GM23338 (cell line): ENCODE measurements around the gene UTP20. TPM values are rescaled to one million over a fixed set of nuclear protein-coding genes. Genes with fewer than 3 reads are reported as not detected.
"Not testable (repeated sequence)": the region's sequence is repeated elsewhere in the genome, so short reads cannot be mapped to it uniquely, and the experiment has no call there.

ENCODE experiments used
- ATAC-seq: fragments of 200-7000 bp; cut with Tn5 transposase; 3 replicates; pipeline ENCODE4 v1.9.1; 2020
- DNase-seq: peaks from one replicate; pipeline ENCODE4 v3.0.0-alpha.2; 2015; ENCODE audit warnings: low spot score
- H2AFZ ChIP-seq: fragments of 200-600 bp; sonication (generic); 2 replicates; pipeline ENCODE4 v1.8.0; 2016; ENCODE audit warnings: antibody characterized with exemption, mild to moderate bottlenecking, moderate library complexity
- H3F3A ChIP-seq: fragments of 200-600 bp; sonication (generic); replicated peaks from 2 replicates; pipeline ENCODE4 v1.8.0; 2017; ENCODE audit warnings: antibody characterized with exemption, mixed run types, low read depth
- H3K27ac ChIP-seq: fragments of 200-600 bp; sonication (generic); 2 replicates; pipeline ENCODE4 v1.6.1; 2016; ENCODE audit warnings: low read depth
- H3K27me3 ChIP-seq: fragments of 200-600 bp; sonication (generic); 2 replicates; pipeline ENCODE4 v1.8.0; 2016; ENCODE audit warnings: mild to moderate bottlenecking, mixed run types, moderate library complexity; ENCODE audit not compliant: insufficient read depth
- H3K36me3 ChIP-seq: fragments of 200-600 bp; sonication (generic); 2 replicates; pipeline ENCODE4 v1.8.0; 2016; ENCODE audit warnings: mild to moderate bottlenecking; ENCODE audit not compliant: insufficient read depth
- H3K4me1 ChIP-seq: fragments of 200-600 bp; sonication (generic); 2 replicates; pipeline ENCODE4 v1.8.0; 2016; ENCODE audit warnings: mild to moderate bottlenecking, moderate library complexity; ENCODE audit not compliant: insufficient read depth
- H3K4me2 ChIP-seq: fragments of 200-600 bp; sonication (generic); 2 replicates; pipeline ENCODE4 v1.7.1; 2017; ENCODE audit warnings: mixed run types
- H3K4me3 ChIP-seq: fragments of 200-600 bp; sonication (generic); 2 replicates; pipeline ENCODE4 v1.6.1; 2016; ENCODE audit warnings: mixed run types
- H3K79me2 ChIP-seq: fragments of 200-600 bp; sonication (generic); replicated peaks from 2 replicates; pipeline ENCODE4 v1.8.0; 2017; ENCODE audit warnings: mild to moderate bottlenecking; ENCODE audit not compliant: insufficient read depth
- H3K9me2 ChIP-seq: fragments of 200-600 bp; sonication (generic); 2 replicates; pipeline ENCODE4 v1.8.0; 2017; ENCODE audit not compliant: insufficient read depth
- H4K20me1 ChIP-seq: fragments of 200-600 bp; sonication (generic); replicated peaks from 2 replicates; pipeline ENCODE4 v1.8.0; 2017; ENCODE audit warnings: mild to moderate bottlenecking; ENCODE audit not compliant: insufficient read depth
- H3K27ac Mint-ChIP-seq: 2 replicates; pipeline ENCODE4 v1.8.0; 2020; ENCODE audit warnings: inconsistent platforms, mild to moderate bottlenecking, moderate library complexity, mixed read lengths
- H3K27me3 Mint-ChIP-seq: 3 replicates; pipeline ENCODE4 v1.8.0; 2022; ENCODE audit warnings: low read depth, mild to moderate bottlenecking, moderate library complexity, mixed read lengths, inconsistent platforms; ENCODE audit not compliant: insufficient read depth, poor library complexity
- H3K36me3 Mint-ChIP-seq: 3 replicates; pipeline ENCODE4 v1.8.0; 2021; ENCODE audit warnings: low read depth, mild to moderate bottlenecking, inconsistent platforms, moderate library complexity, mixed read lengths
- H3K4me1 Mint-ChIP-seq: 3 replicates; pipeline ENCODE4 v1.8.0; 2020; ENCODE audit warnings: mild to moderate bottlenecking, inconsistent platforms, mixed read lengths
- H3K4me3 Mint-ChIP-seq: 3 replicates; pipeline ENCODE4 v1.8.0; 2021; ENCODE audit warnings: moderate library complexity, mild to moderate bottlenecking, inconsistent platforms, mixed read lengths
- H3K9me3 Mint-ChIP-seq: 3 replicates; pipeline ENCODE4 v1.8.0; 2020; ENCODE audit warnings: moderate library complexity, mild to moderate bottlenecking, inconsistent platforms, mixed read lengths
- CREB1 ChIP-seq: fragments of 250-450 bp; sonication (Bioruptor Pico); IDR thresholded peaks from 2 replicates; pipeline ENCODE4 v1.5.0; 2020; ENCODE audit warnings: low read depth, mild to moderate bottlenecking, moderate library complexity
- EZH2 ChIP-seq: fragments of 200-600 bp; sonication (generic); IDR thresholded peaks from one replicate; pipeline ENCODE4 v1.8.0; 2017; ENCODE audit warnings: antibody characterized with exemption, mild to moderate bottlenecking, low read depth; ENCODE audit not compliant: unreplicated experiment
- EZH2phosphoT487 ChIP-seq: fragments of 200-600 bp; sonication (generic); IDR thresholded peaks from one replicate; pipeline ENCODE4 v1.8.1; 2018; ENCODE audit warnings: antibody characterized with exemption; ENCODE audit not compliant: unreplicated experiment
- JUNB ChIP-seq: IDR thresholded peaks from one replicate; pipeline ENCODE4 v1.6.1; 2016; ENCODE audit warnings: antibody characterized with exemption; ENCODE audit not compliant: unreplicated experiment
- POLR2AphosphoS5 ChIP-seq: IDR thresholded peaks from 2 replicates; pipeline ENCODE4 v1.6.1; 2016; ENCODE audit warnings: antibody characterized with exemption, low read depth
- STAT1 ChIP-seq: IDR thresholded peaks from one replicate; pipeline ENCODE4 v1.6.1; 2016; ENCODE audit warnings: antibody characterized with exemption; ENCODE audit not compliant: unreplicated experiment
- ZNF114 ChIP-seq: fragments of 250-450 bp; sonication (Bioruptor Pico); IDR thresholded peaks from 2 replicates; pipeline ENCODE4 v1.5.0; 2020; ENCODE audit warnings: mild to moderate bottlenecking, moderate library complexity
- ZNF331 ChIP-seq: fragments of 250-450 bp; sonication (Bioruptor Pico); IDR thresholded peaks from 2 replicates; pipeline ENCODE4 v1.5.0; 2020; ENCODE audit warnings: low read depth, mild to moderate bottlenecking, moderate library complexity
- polyA plus RNA-seq: library from polyadenylated mRNA; unstranded; fragments of >200 nt; fragmentation: Nextera tagmentation; extraction: Ambion mirVana; gene quantifications from 2 replicates; pipeline ENCODE4 v1.2.1, GENCODE V29; 2016
- total RNA-seq: library from RNA; depleted of rRNA; stranded (reverse); fragments of >200 nt; shearing (Covaris generic); gene quantifications from 2 replicates; pipeline ENCODE4 v1.2.3, GENCODE V29; 2014
- TF ChIP-seq, protein P1 (sequence below): IDR thresholded peaks from 2 replicates; pipeline ENCODE4 v1.6.1; 2016; ENCODE audit warnings: antibody characterized with exemption
- TF ChIP-seq, protein P2 (sequence below): IDR thresholded peaks from one replicate; pipeline ENCODE4 v1.6.1; 2018; ENCODE audit warnings: antibody characterized with exemption; ENCODE audit not compliant: unreplicated experiment

The UTP20 gene
- total and polyA plus RNA-seq, 2 experiments from 2014 or later = 13.1 to 59.6 TPM

DNA sequence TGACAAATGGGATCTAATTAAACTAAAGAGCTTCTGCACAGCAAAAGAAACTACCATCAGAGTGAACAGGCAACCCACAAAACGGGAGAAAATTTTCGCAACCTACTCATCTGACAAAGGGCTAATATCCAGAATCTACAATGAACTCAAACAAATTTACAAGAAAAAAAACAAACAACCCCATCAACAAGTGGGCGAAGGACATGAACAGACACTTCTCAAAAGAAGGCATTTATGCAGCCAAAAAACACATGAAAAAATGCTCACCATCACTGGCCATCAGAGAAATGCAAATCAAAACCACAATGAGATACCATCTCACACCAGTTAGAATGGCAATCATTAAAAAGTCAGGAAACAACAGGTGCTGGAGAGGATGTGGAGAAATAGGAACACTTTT, 111.3 kb downstream of the UTP20 start:
- not testable (repeated sequence) for H3K27me3 ChIP-seq, H3K4me1 ChIP-seq, H3K27ac Mint-ChIP-seq, H4K20me1 ChIP-seq, H3K9me2 ChIP-seq, H2AFZ ChIP-seq, H3K27ac ChIP-seq, ATAC-seq, H3K4me3 Mint-ChIP-seq, H3K4me3 ChIP-seq, H3K79me2 ChIP-seq, H3K9me3 Mint-ChIP-seq, H3K4me2 ChIP-seq, DNase-seq, H3K27me3 Mint-ChIP-seq, H3F3A ChIP-seq, H3K4me1 Mint-ChIP-seq
- H3K36me3 ChIP-seq = peaks cover 34% of the 10 kb centered on the region
- peaks cover 59% of the 10 kb centered on the region for H3K36me3 Mint-ChIP-seq

DNA sequence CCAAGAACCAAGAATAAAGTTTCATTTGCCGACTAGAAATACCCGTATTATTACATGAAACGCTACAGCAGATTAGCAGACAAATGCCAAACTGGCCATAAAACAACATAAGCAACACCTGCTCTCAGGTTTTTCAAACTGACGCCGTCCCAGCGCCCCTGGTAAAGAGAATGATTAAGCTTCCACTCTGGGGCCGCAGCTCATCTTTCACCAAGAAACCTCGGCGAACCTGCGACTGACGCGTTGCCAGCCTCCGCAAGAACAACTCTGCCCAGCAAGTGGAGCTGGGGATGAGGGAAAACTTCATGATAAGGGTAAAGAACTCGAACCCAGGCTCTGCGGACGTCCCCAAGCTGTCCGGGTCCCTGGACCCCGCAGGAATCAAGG, 127.1 kb downstream of the UTP20 start:
- DNase-seq (peak; percentile 52), ATAC-seq (peak; percentile 22)
- H3K27ac Mint-ChIP-seq = peak overlapping the region; percentile 96
- Histone ChIP-seq H4K20me1 (peaks cover 18% of the 10 kb centered on the region), H3F3A (no peaks in the 10 kb centered on the region), H2AFZ (peak overlapping the region; percentile 94), H3K27me3 (no peaks in the 10 kb centered on the region), H3K4me3 (peak overlapping the region; percentile 97), H3K4me1 (peaks cover 6% of the 10 kb centered on the region; the same call in 1 of the 2 replicates), H3K79me2 (peaks cover 53% of the 10 kb centered on the region), H3K9me2 (no peaks in the 10 kb centered on the region), H3K36me3 (no peaks in the 10 kb centered on the region), H3K4me2 (peak overlapping the region; percentile 91), H3K27ac (peak overlapping the region; percentile 88)
- peaks cover 6% of the 10 kb centered on the region for H3K27me3 Mint-ChIP-seq
- no peaks in the 10 kb centered on the region; the same call in 2 of the 3 replicates for H3K36me3 Mint-ChIP-seq
- peak overlapping the region; percentile 96 for H3K4me3 Mint-ChIP-seq
- peaks cover 6% of the 10 kb centered on the region; the same call in 1 of the 3 replicates for H3K4me1 Mint-ChIP-seq
- H3K9me3 Mint-ChIP-seq = no peaks in the 10 kb centered on the region; the same call in 2 of the 3 replicates
- TF ChIP-seq ZNF114 (no peak), STAT1 (no peak)

DNA sequence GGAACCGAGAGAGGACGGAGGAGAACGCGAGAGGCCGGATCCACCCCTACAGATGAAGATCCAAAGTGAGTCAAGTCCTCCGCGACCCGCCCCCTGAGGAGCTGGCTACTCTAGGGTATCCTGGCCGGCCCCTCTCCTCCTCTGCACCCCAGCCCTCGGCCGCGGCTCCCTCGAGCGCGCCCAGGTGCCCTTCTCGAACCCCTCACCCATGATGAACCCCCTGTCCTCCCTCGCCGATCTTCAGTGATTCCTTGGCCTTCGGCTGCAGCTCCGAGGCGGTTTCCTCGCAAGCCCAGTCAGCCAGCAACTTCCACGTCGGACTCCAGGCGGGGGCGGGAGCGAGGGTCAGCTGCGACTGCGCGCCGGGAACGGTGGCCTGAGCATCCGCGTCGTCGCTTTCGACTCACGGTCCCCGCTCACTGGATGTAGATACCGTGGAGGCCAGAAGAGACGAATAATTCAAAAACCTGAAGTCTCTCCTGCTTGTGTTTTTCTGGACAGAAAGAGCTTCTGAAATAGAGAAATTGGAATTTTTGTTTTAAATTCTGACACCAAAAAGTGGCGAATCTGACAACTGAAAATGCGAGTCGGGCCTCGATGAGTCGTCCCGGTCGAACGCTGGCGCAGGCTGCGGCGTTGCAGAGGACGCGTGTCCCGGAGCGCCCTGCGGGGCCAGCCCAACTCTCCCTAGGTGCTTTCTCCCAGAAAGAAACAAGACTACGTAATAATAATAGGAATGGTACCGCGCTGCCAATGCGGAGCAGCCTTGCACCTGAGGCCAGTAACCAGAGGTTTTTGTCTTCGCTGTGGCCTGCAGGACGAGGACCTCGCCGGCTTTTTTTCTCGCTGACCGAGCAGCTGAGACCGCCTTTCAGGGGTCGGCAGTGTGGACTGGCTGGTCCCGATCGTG, 127.8 kb downstream of the UTP20 start, which contains the start of gene ARL1:
ARL1 (minus strand) TSS at position 337 of the 910 bp plus-strand sequence; CDS start at position 210, 127 bp downstream.
- peak within 1 kb of the TSS; percentile 91 for H3K4me2 ChIP-seq
- peak within 1 kb of the TSS; percentile 88 for H3K27ac ChIP-seq
- no peaks in the 10 kb centered on the region for H3K9me2 ChIP-seq
- H3K36me3 Mint-ChIP-seq = no peaks in the 10 kb centered on the region; the same call in 2 of the 3 replicates
- H3K4me3 Mint-ChIP-seq = peak within 1 kb of the TSS; percentile 96
- H3K27me3 Mint-ChIP-seq = peaks cover 6% of the 10 kb centered on the region
- H3F3A ChIP-seq = no peaks in the 10 kb centered on the region
- no peaks in the 10 kb centered on the region for H3K27me3 ChIP-seq
- no peaks in the 10 kb centered on the region; the same call in 2 of the 3 replicates for H3K9me3 Mint-ChIP-seq
- peak within 1 kb of the TSS; percentile 97 for H3K4me3 ChIP-seq
- peaks cover 47% of the 10 kb centered on the region for H3K79me2 ChIP-seq
- H3K4me1 Mint-ChIP-seq = peaks cover 6% of the 10 kb centered on the region; the same call in 1 of the 3 replicates
- DNase-seq = peak; percentile 85
- H3K27ac Mint-ChIP-seq = peak within 1 kb of the TSS; percentile 96
- peak within 1 kb of the TSS; percentile 94 for H2AFZ ChIP-seq
- no peaks in the 10 kb centered on the region for H3K36me3 ChIP-seq
- peak; percentile 87 for ATAC-seq
- H3K4me1 ChIP-seq = peaks cover 6% of the 10 kb centered on the region; the same call in 1 of the 2 replicates
- peaks cover 18% of the 10 kb centered on the region for H4K20me1 ChIP-seq
- no peak for TF ChIP-seq ZNF331 (CRISPR knock-in tag)
- TF ChIP-seq JUNB = no peak
- no peak for TF ChIP-seq EZH2
- TF ChIP-seq CREB1 (CRISPR knock-in tag) = peak; percentile 85
- no peak for TF ChIP-seq EZH2phosphoT487
- peak; percentile 86 for TF ChIP-seq POLR2AphosphoS5
- TF ChIP-seq, protein P1, sequence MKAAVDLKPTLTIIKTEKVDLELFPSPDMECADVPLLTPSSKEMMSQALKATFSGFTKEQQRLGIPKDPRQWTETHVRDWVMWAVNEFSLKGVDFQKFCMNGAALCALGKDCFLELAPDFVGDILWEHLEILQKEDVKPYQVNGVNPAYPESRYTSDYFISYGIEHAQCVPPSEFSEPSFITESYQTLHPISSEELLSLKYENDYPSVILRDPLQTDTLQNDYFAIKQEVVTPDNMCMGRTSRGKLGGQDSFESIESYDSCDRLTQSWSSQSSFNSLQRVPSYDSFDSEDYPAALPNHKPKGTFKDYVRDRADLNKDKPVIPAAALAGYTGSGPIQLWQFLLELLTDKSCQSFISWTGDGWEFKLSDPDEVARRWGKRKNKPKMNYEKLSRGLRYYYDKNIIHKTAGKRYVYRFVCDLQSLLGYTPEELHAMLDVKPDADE = no peak
- no peak for TF ChIP-seq ZNF114
- TF ChIP-seq, protein P2, sequence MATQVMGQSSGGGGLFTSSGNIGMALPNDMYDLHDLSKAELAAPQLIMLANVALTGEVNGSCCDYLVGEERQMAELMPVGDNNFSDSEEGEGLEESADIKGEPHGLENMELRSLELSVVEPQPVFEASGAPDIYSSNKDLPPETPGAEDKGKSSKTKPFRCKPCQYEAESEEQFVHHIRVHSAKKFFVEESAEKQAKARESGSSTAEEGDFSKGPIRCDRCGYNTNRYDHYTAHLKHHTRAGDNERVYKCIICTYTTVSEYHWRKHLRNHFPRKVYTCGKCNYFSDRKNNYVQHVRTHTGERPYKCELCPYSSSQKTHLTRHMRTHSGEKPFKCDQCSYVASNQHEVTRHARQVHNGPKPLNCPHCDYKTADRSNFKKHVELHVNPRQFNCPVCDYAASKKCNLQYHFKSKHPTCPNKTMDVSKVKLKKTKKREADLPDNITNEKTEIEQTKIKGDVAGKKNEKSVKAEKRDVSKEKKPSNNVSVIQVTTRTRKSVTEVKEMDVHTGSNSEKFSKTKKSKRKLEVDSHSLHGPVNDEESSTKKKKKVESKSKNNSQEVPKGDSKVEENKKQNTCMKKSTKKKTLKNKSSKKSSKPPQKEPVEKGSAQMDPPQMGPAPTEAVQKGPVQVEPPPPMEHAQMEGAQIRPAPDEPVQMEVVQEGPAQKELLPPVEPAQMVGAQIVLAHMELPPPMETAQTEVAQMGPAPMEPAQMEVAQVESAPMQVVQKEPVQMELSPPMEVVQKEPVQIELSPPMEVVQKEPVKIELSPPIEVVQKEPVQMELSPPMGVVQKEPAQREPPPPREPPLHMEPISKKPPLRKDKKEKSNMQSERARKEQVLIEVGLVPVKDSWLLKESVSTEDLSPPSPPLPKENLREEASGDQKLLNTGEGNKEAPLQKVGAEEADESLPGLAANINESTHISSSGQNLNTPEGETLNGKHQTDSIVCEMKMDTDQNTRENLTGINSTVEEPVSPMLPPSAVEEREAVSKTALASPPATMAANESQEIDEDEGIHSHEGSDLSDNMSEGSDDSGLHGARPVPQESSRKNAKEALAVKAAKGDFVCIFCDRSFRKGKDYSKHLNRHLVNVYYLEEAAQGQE = no peak
